Stimulated activated CD8-positive, alpha-beta memory T cell treated with anti-CD3 and anti-CD28 coated beads, Interleukin-12 subunit alpha, Interleukin-12 subunit beta, amount 100 ng/mL, for 1 hour (primary cell): ENCODE data around the gene CCDC74A.
"Not testable (repeated sequence)": the region's sequence is repeated elsewhere in the genome, so short reads cannot be mapped to it uniquely, and the experiment has no call there.

Experiments used
- DNase-seq: peaks from one replicate; pipeline ENCODE4 v3.0.0-alpha.2; 2020; ENCODE audit warnings: low read depth

Gene CCDC74A

DNA sequence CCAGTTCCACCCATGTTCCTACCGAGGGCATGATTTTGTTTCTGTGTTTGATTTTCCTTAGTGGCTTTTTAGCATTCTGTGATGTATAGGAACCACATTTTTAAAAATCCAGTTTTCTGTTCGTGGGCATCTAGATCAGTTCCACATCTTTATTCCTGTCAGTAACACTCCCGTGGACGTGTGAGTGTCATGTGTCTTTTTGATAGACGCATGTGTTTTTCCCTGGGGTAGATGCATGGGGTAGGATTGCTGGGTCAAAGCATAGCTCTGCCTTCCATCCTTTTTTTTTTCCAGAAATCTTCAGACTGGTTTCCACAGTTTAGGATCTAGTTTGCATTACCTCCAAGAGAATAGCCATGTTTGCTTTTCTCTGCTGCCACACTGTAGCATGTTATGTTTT is 38.7 kb downstream of the CCDC74A start:
- DNase-seq: no peak

DNA sequence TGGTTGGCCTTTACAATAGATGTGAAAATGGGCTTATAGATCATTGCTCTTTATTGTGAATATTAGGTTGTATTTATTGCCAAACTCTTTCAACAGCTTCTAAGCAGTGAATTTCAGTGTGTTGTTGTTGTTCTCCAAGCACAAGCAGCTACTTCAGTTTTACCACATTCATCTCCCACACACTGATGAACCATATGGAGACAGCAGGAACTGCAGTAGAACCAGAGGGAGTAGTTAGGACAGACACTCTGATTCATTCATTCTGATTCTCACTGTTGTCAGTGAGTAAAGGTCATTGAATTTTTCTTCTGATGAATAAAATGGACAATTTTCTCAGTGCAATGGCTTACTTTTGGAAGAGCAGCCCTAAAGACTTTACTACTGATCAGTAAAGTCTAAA is 40.2 kb downstream of the CCDC74A start:
- no peak for DNase-seq

DNA sequence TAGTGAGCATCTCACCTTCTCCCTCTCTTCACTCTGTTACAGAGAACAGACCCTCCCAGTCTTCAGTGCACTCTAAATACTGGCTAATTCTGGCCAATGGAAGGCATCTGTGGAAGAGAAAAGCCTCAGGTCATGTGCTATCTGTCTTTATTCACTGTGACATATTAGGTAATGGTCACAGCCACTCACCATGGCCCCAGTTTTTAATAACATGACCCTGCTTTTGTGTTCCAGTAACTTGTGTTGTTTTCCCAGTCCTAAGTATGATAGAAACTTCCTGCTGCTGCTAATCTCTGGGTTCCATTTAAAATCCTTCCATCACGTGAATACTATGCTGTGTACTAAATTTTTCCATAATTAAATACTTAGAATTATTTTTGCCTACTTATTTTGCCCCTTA is 40.7 kb downstream of the CCDC74A start:
- not testable (repeated sequence) for DNase-seq

GRCh38 chr2:131572175-131572574 is 44.5 kb downstream of the CCDC74A start:
- DNase-seq: no peak

DNA sequence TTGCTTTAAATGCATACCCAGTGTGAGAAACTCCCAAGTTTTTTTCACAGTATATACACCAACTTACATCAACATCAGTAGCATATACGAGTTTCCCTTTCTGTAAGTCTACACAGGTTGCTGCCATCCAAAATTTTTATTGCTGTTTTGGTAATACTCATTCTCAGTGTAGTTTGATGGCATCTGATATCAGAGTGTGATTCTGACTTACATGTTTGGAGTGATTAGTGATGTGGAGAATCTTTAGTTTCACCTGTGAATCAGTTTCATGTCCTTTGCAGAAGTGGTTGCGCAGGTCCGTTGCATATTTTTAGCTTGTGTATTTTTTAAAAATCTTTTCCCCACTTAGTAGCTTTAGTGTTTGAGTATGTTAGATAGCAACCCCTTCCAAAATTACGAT is 50.1 kb downstream of the CCDC74A start:
- DNase-seq: no peak

DNA sequence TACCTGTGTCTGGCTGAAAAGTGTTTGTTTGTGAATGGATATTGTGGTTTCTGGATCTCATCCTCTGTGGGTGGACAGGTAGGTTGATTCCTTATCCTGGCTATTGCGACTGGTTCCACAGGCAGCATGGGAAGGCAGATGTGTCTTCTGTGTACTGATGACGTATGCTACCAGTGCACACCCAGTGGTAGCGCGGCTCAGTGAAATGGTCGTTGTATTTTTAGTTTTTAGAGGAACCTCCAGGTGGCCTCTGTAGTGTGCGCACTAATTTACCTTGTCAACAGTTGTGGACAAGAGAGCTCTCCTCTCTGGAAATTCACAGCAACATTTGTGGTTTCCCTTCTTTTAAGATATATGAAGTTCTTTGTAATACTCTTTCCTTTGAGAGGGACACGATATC is 52.5 kb downstream of the CCDC74A start:
- DNase-seq: no peak
